DND-41 (cell line): Measurements from ENCODE around the gene NEU1.
A peak's percentile ranks its signal among the peaks of the same experiment; 100 is the strongest.
"Not testable (repeated sequence)": the region's sequence is repeated elsewhere in the genome, so short reads cannot be mapped to it uniquely, and the experiment has no call there.

Experiments
- ATAC-seq: fragments of 200-7000 bp; cut with Tn5 transposase; 3 replicates; pipeline ENCODE4 v1.9.1; 2021; ENCODE audit warnings: low read depth; ENCODE audit not compliant: insufficient read depth
- DNase-seq: peaks from one replicate; pipeline ENCODE4 v3.0.0-alpha.2; 2020
- H2AFZ ChIP-seq: 2 replicates; pipeline ENCODE4 v1.6.0; 2012; ENCODE audit warnings: low read depth, low read length
- H3K27ac ChIP-seq: 2 replicates; pipeline ENCODE4 v1.5.1; 2012; ENCODE audit warnings: low read length, inconsistent platforms
- H3K27me3 ChIP-seq: fragments of 200-600 bp; sonication (generic); 2 replicates; pipeline ENCODE4 v1.6.0; 2012; ENCODE audit warnings: low read length, mild to moderate bottlenecking, inconsistent platforms; ENCODE audit not compliant: insufficient read depth, poor library complexity
- H3K36me3 ChIP-seq: 2 replicates; pipeline ENCODE4 v1.5.1; 2012; ENCODE audit warnings: low read length, inconsistent platforms; ENCODE audit not compliant: insufficient read depth
- H3K4me1 ChIP-seq: 2 replicates; pipeline ENCODE4 v1.5.1; 2012; ENCODE audit warnings: mild to moderate bottlenecking, low read length; ENCODE audit not compliant: insufficient read depth
- H3K4me2 ChIP-seq: 2 replicates; pipeline ENCODE4 v1.6.0; 2012; ENCODE audit warnings: mild to moderate bottlenecking, moderate library complexity, low read length, inconsistent platforms; ENCODE audit not compliant: insufficient read depth
- H3K4me3 ChIP-seq, 2 experiments: fragments of 200-600 bp in 1 of 2; shearing (Covaris generic) in 1 of 2; 2 replicates each; pipeline ENCODE4 v1.5.1; 2012 to 2016; ENCODE audit warnings: inconsistent platforms in 2 of 2, low read length in 2 of 2, mild to moderate bottlenecking in 2 of 2, low read depth in 1 of 2, moderate library complexity in 1 of 2
- H3K79me2 ChIP-seq: 2 replicates; pipeline ENCODE4 v1.6.0; 2012; ENCODE audit warnings: low read length, inconsistent platforms; ENCODE audit not compliant: insufficient read depth
- H3K9ac ChIP-seq: 2 replicates; pipeline ENCODE4 v1.6.0; 2012; ENCODE audit warnings: low read depth, mild to moderate bottlenecking, inconsistent platforms, low read length, moderate library complexity
- H3K9me3 ChIP-seq: 2 replicates; pipeline ENCODE4 v1.5.1; 2012; ENCODE audit warnings: low read length, moderate library complexity, mild to moderate bottlenecking, inconsistent platforms; ENCODE audit not compliant: insufficient read depth, severe bottlenecking
- H4K20me1 ChIP-seq: 2 replicates; pipeline ENCODE4 v1.6.0; 2012; ENCODE audit warnings: low read length; ENCODE audit not compliant: insufficient read depth
- CTCF ChIP-seq: IDR thresholded peaks from 2 replicates; pipeline ENCODE4 v1.5.1; 2012; ENCODE audit warnings: borderline replicate concordance, low read length, moderate library complexity, mild to moderate bottlenecking; ENCODE audit not compliant: poor library complexity, severe bottlenecking; ENCODE audit errors: extremely low read depth
- EZH2 ChIP-seq: IDR thresholded peaks from 3 replicates; pipeline ENCODE4 v1.6.1; 2012; ENCODE audit warnings: borderline replicate concordance, low read depth, mild to moderate bottlenecking, moderate library complexity, low read length, inconsistent platforms; ENCODE audit not compliant: severe bottlenecking

Gene NEU1

GRCh38 chr6:31825553-31825952 is 37.1 kb downstream of the NEU1 start:
- no peak overlapping the region; the same call in 1 of the 2 replicates for H3K27ac ChIP-seq
- DNase-seq (no peak), ATAC-seq (no peak)
- peaks cover 18% of the 10 kb centered on the region for H3K79me2 ChIP-seq
- no peak overlapping the region for H3K4me2 ChIP-seq
- H2AFZ ChIP-seq, result no peak overlapping the region
- H3K9me3 ChIP-seq, result no peaks in the 10 kb centered on the region
- peaks cover 47% of the 10 kb centered on the region for H3K4me1 ChIP-seq
- no peaks in the 10 kb centered on the region; the same call in 1 of the 2 replicates for H4K20me1 ChIP-seq
- no peaks in the 10 kb centered on the region for H3K36me3 ChIP-seq
- TF ChIP-seq CTCF, result no peak
- TF ChIP-seq EZH2, result no peak
- no peaks in the 10 kb centered on the region for H3K27me3 ChIP-seq
- H3K4me3 ChIP-seq, result no peak overlapping the region
- H3K9ac ChIP-seq, result no peak overlapping the region

DNA sequence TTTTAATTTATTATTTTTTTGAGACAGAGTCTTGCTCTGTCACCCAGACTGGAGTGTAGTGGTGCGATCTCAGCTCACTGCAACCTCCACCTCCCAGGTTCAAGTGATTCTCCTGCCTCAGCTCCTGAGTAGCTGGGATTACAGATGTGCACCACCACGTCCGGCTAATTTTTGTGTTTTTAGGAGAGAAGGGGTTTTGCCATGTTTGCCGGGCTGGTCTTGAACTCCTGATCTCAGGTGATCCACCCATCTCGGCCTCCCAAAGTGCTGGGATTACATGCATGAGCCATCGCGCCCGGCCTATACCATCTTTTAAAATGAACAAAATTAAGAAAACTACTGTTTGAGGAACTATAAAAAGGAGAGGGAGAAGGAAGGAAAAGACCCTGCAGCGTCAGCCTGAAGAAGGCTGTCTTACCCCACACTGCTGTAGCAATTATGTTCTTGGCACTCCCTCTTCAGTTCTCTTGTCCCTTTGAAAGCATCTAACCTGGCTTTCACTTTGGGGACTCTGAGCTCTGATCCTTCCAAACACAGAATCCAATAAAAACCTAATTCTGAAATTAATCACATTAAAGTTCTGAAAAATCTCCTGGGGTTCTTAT is 38.9 kb downstream of the NEU1 start:
- not testable (repeated sequence) for H3K27ac ChIP-seq, H3K27me3 ChIP-seq, ATAC-seq, H3K4me2 ChIP-seq, H2AFZ ChIP-seq, H3K79me2 ChIP-seq, H3K36me3 ChIP-seq, H3K4me3 ChIP-seq, DNase-seq, H4K20me1 ChIP-seq, H3K9me3 ChIP-seq, H3K9ac ChIP-seq
- H3K4me1 ChIP-seq, result peaks cover 44% of the 10 kb centered on the region

GRCh38 chr6:31822036-31822821 is 40.4 kb downstream of the NEU1 start:
- Histone ChIP-seq H3K36me3 (no peaks in the 10 kb centered on the region), H3K4me1 (peaks cover 44% of the 10 kb centered on the region), H3K27me3 (no peaks in the 10 kb centered on the region), H2AFZ (peak overlapping the region; percentile 99), H3K4me2 (peak overlapping the region; percentile 95), H3K4me3 (peak overlapping the region; percentile 41 to 93; a peak in 3 of 4 replicates), H3K9me3 (no peaks in the 10 kb centered on the region), H3K79me2 (peaks cover 2% of the 10 kb centered on the region; the same call in 1 of the 2 replicates), H3K27ac (peak overlapping the region; percentile 83), H4K20me1 (no peaks in the 10 kb centered on the region), H3K9ac (peak overlapping the region; percentile 75)
- DNase-seq, result peak; percentile 64
- TF ChIP-seq EZH2 (no peak), CTCF (no peak)
- peak; percentile 48 for ATAC-seq

GRCh38 chr6:31821301-31822035 is 41.2 kb downstream of the NEU1 start:
- DNase-seq (peak; percentile 50), ATAC-seq (peak; percentile 53)

More at GRCh38 chr6:31821301-31822035, 41.2 kb downstream of the NEU1 start:
- Histone ChIP-seq H3K9me3 (no peaks in the 10 kb centered on the region), H3K4me2 (peak overlapping the region; percentile 95), H4K20me1 (no peaks in the 10 kb centered on the region), H3K27ac (peak overlapping the region; percentile 73), H3K36me3 (no peaks in the 10 kb centered on the region), H3K79me2 (peaks cover 2% of the 10 kb centered on the region; the same call in 1 of the 2 replicates), H2AFZ (peak overlapping the region; percentile 99), H3K9ac (peak overlapping the region; percentile 75), H3K4me1 (peaks cover 37% of the 10 kb centered on the region), H3K27me3 (no peaks in the 10 kb centered on the region), H3K4me3 (peak overlapping the region; percentile 41 to 93)
- TF ChIP-seq EZH2 (no peak), CTCF (no peak)
